Measurements from ENCODE around the gene PNPT1. TPM values are rescaled to one million over a fixed set of nuclear protein-coding genes. Genes with fewer than 3 reads are reported as not detected.

PNPT1 gene
- total RNA-seq, 1 donor from 2014 or later, result 26.8 TPM

GRCh38 chr2:55729136-55729685 is 35.6 kb upstream of the PNPT1 start:
- Histone ChIP-seq H3K9me3 (no peaks in the 10 kb centered on the region), H3K27me3 (no peaks in the 10 kb centered on the region), H3K4me3 (no peak overlapping the region), H3K36me3 (no peaks in the 10 kb centered on the region), H3K27ac (no peak overlapping the region), H3K4me1 (no peaks in the 10 kb centered on the region)
- ATAC-seq (no peak), DNase-seq (no peak)
- no peak for TF ChIP-seq CTCF (IDR thresholded peaks at IDR 0.05)
- intact Hi-C loops (cut with DNase I), result no loop called here

- Histone ChIP-seq H3K4me1 (no peaks in the 10 kb centered on the region), H3K36me3 (no peaks in the 10 kb centered on the region), H3K27me3 (no peaks in the 10 kb centered on the region), H3K4me3 (no peak overlapping the region), H3K27ac (no peak overlapping the region), H3K9me3 (no peaks in the 10 kb centered on the region)
- no peak for ATAC-seq
- TF ChIP-seq CTCF (IDR thresholded peaks at IDR 0.05), result no peak
- intact Hi-C loops (cut with DNase I), result no loop called here
- DNase-seq, result no peak
Measured at GRCh38 chr2:55721596-55722215, 28.1 kb upstream of the PNPT1 start.

DNA sequence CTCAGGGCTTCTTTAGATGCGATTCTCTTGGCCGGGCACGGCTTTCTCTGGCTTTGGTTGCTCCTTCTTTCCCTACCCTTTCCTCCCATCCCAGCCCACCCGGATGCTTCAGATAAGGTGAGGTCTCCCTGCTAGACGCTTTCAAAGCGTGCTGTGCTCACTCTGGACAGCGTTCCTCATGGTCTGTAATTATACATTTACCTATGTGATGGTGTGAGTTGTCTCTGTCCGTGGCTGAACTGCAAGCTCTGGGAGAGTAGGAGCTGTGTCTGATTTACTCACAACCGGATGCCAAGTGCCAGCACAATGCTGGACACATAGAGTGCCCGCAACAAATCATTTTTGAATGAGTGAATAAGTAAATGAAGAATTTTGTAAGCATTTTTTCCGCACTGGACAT is 26.8 kb upstream of the PNPT1 start:
- no peak for ATAC-seq
- H3K36me3 ChIP-seq, result no peaks in the 10 kb centered on the region
- H3K4me1 ChIP-seq, result no peaks in the 10 kb centered on the region
- intact Hi-C loops (cut with DNase I), result no loop called here
- TF ChIP-seq CTCF (IDR thresholded peaks at IDR 0.05), result no peak
- H3K27me3 ChIP-seq, result no peaks in the 10 kb centered on the region
- H3K4me3 ChIP-seq, result no peak overlapping the region
- H3K27ac ChIP-seq, result no peak overlapping the region
- DNase-seq, result no peak
- H3K9me3 ChIP-seq, result no peaks in the 10 kb centered on the region

GRCh38 chr2:55719852-55720251 is 26.2 kb upstream of the PNPT1 start:
- intact Hi-C loops (cut with DNase I), result no loop called here
- H3K27ac ChIP-seq, result no peak overlapping the region
- no peak for TF ChIP-seq CTCF (IDR thresholded peaks at IDR 0.05)
- no peaks in the 10 kb centered on the region for H3K36me3 ChIP-seq
- DNase-seq, result no peak
- no peaks in the 10 kb centered on the region for H3K9me3 ChIP-seq
- ATAC-seq, result no peak
- no peaks in the 10 kb centered on the region for H3K27me3 ChIP-seq
- no peaks in the 10 kb centered on the region for H3K4me1 ChIP-seq
- no peak overlapping the region for H3K4me3 ChIP-seq

- DNase-seq (no peak), ATAC-seq (peak; percentile 74)
- H3K4me3 ChIP-seq, result no peak overlapping the region
- no peaks in the 10 kb centered on the region for H3K9me3 ChIP-seq
- TF ChIP-seq CTCF (IDR thresholded peaks at IDR 0.05), result peak; percentile 82
- H3K27me3 ChIP-seq, result no peaks in the 10 kb centered on the region
- no peak overlapping the region for H3K27ac ChIP-seq
- no peaks in the 10 kb centered on the region for H3K4me1 ChIP-seq
- intact Hi-C loops (cut with DNase I), result no loop called here
- H3K36me3 ChIP-seq, result no peaks in the 10 kb centered on the region
Measured at GRCh38 chr2:55718165-55719008, 24.7 kb upstream of the PNPT1 start.
